Endothelial cell of umbilical vein (primary cell): ENCODE data around the gene BCAR3. TPM values are rescaled to one million over a fixed set of nuclear protein-coding genes. Genes with fewer than 3 reads are reported as not detected.

Source experiments
- BruUV-seq: library from RNA; stranded (reverse); fragments of 400-500 nt; replicated peaks from 2 replicates; lab custom pipeline; 2021; lab: Mats Ljungman, UMichigan
- CTCF ChIA-PET: fragments of 300-600, 350-600 bp; sonication (Branson Sonifier 250); formaldehyde crosslinking; loops from one replicate; lab custom pipeline; 2021; ENCODE audit warnings: antibody characterized with exemption, inconsistent platforms; lab: Charles Lee
- POLR2A ChIA-PET: fragments of 300-600, 350-600 bp; sonication (Branson Sonifier 250); formaldehyde crosslinking; loops from one replicate; lab custom pipeline; 2021; ENCODE audit warnings: antibody characterized with exemption, inconsistent platforms; lab: Charles Lee
- DNase-seq: peaks from one replicate; pipeline ENCODE4 v3.0.0-alpha.2; 2011; ENCODE audit warnings: low read depth, low spot score
- FAIRE-seq: peaks from 2 replicates; lab custom pipeline; 2011; peaks lifted over from hg19 to GRCh38; lab: Jason Lieb, UNC
- H2AFZ ChIP-seq: 2 replicates; pipeline ENCODE4 v1.6.0; 2012; ENCODE audit warnings: low read depth, low read length, control low read depth, inconsistent platforms
- H3K27ac ChIP-seq: 2 replicates; pipeline ENCODE4 v1.5.1; 2011; ENCODE audit warnings: low read depth, mild to moderate bottlenecking, control low read depth, low read length, moderate library complexity; ENCODE audit not compliant: insufficient read depth
- H3K27me3 ChIP-seq, 2 experiments: 2 replicates each; pipeline versions ENCODE4 v1.6.0 to v1.6.1; 2011; ENCODE audit warnings: low read length in 2 of 2, mixed read lengths in 1 of 2; ENCODE audit not compliant: control insufficient read depth in 2 of 2, insufficient read depth in 2 of 2
- H3K36me3 ChIP-seq, 2 experiments: 2 replicates in 1 of 2; 3 replicates in 1 of 2; pipeline ENCODE4 v1.5.1; 2011; ENCODE audit warnings: low read length in 2 of 2, mild to moderate bottlenecking in 1 of 2, moderate library complexity in 1 of 2; ENCODE audit not compliant: control insufficient read depth in 2 of 2, insufficient read depth in 2 of 2; ENCODE audit errors: extremely low read depth in 1 of 2
- H3K4me1 ChIP-seq: 3 replicates; pipeline ENCODE4 v1.5.1; 2011; ENCODE audit warnings: mild to moderate bottlenecking, low read length; ENCODE audit not compliant: control insufficient read depth, insufficient read depth; ENCODE audit errors: extremely low read depth
- H3K4me2 ChIP-seq: 2 replicates; pipeline ENCODE4 v1.6.1; 2011; ENCODE audit warnings: low read length, control low read depth, mixed read lengths; ENCODE audit not compliant: insufficient read depth
- H3K4me3 ChIP-seq, 3 experiments: fragments of 200-600 bp in 1 of 3; sonication (generic), shearing (Covaris generic) in 1 of 3; replicated peaks in 1 of 3; 2 replicates each; pipeline ENCODE4 v1.5.1; 2011 to 2016; ENCODE audit warnings: control low read depth in 3 of 3, low read length in 3 of 3, mild to moderate bottlenecking in 2 of 3, inconsistent platforms in 1 of 3, low read depth in 1 of 3, moderate library complexity in 1 of 3; ENCODE audit not compliant: insufficient read depth in 1 of 3
- H3K79me2 ChIP-seq: 2 replicates; pipeline ENCODE4 v1.6.0; 2012; ENCODE audit warnings: low read length, inconsistent platforms; ENCODE audit not compliant: control insufficient read depth, insufficient read depth
- H3K9ac ChIP-seq: replicated peaks from 2 replicates; pipeline ENCODE3; 2011; ENCODE audit warnings: low read length, control low read depth; ENCODE audit not compliant: insufficient read depth; ENCODE audit errors: extremely low read depth
- H3K9me1 ChIP-seq: replicated peaks from 3 replicates; pipeline ENCODE4 v1.6.0; 2011; ENCODE audit warnings: mild to moderate bottlenecking, low read length; ENCODE audit not compliant: control insufficient read depth, insufficient read depth; ENCODE audit errors: extremely low read depth
- H3K9me3 ChIP-seq: replicated peaks from 2 replicates; pipeline ENCODE4 v1.5.1; 2012; ENCODE audit warnings: low read length, inconsistent platforms; ENCODE audit not compliant: control insufficient read depth, insufficient read depth
- H4K20me1 ChIP-seq: replicated peaks from 2 replicates; pipeline ENCODE3; 2011; ENCODE audit warnings: mild to moderate bottlenecking, low read length; ENCODE audit not compliant: control insufficient read depth, insufficient read depth; ENCODE audit errors: extremely low read depth
- CTCF ChIP-seq, 2 donors: IDR thresholded peaks; 1 replicate in 1 of 2; 2 replicates in 1 of 2; pipeline ENCODE4 v1.5.1; 2011; ENCODE audit warnings: low read length in 2 of 2, mild to moderate bottlenecking in 2 of 2, moderate library complexity in 2 of 2, control low read depth in 1 of 2, inconsistent platforms in 1 of 2, low read depth in 1 of 2; ENCODE audit not compliant: insufficient read depth in 1 of 2; ENCODE audit errors: extremely low read depth in 1 of 2
- EZH2 ChIP-seq: IDR thresholded peaks from 2 replicates; pipeline ENCODE4 v1.6.1; 2012; ENCODE audit warnings: borderline replicate concordance, low read depth, mild to moderate bottlenecking, moderate library complexity, low read length, inconsistent platforms; ENCODE audit not compliant: severe bottlenecking
- GATA2 ChIP-seq: IDR thresholded peaks from 2 replicates; pipeline ENCODE4 v1.7.0; 2011; ENCODE audit warnings: low read depth, mild to moderate bottlenecking, moderate library complexity, mixed read lengths, low read length; ENCODE audit not compliant: insufficient read length, insufficient read depth
- JUN ChIP-seq: IDR thresholded peaks from 2 replicates; pipeline ENCODE4 v1.6.1; 2011; ENCODE audit warnings: borderline replicate concordance, low read depth; ENCODE audit not compliant: insufficient read length, insufficient read depth
- dilution Hi-C: fragments of 300-500 bp; cut with MboI; formaldehyde crosslinking; loops from one replicate; pipeline ENCODE4 v1.15.0; 2019; ENCODE audit warnings: low sequenced_read_pairs; ENCODE audit not compliant: extremely low pct_ligation_motif_present
- intact Hi-C: fragments of 100-400 bp; cut with micrococcal nuclease; formaldehyde crosslinking; loops from one replicate; pipeline ENCODE4 v1.10.0; 2022
- polyA plus RNA-seq, 4 experiments: library from polyadenylated mRNA; depleted of rRNA in 3 of 4; stranded (reverse) in 3 of 4; unstranded in 1 of 4; fragments of >200 nt; gene quantifications; 2 replicates each; pipeline versions ENCODE4 v1.2.1 to v1.2.3, GENCODE V29; 2011 to 2012; ENCODE audit warnings: missing spikeins in 1 of 4
- total RNA-seq: library from RNA; stranded (reverse); gene quantifications from 2 replicates; pipeline ENCODE4 v1.2.3, GENCODE V29; 2021
- TF ChIP-seq, protein P1 (sequence below): IDR thresholded peaks from 2 replicates; pipeline ENCODE4 v1.6.1; 2011; ENCODE audit not compliant: insufficient read depth, insufficient read length

The BCAR3 gene
- total and polyA plus RNA-seq, 2 donors (not counting 3 experiments of a cell fraction or from before 2014, with no cell fraction given): 17.5 to 32.9 TPM

- intact Hi-C loops (no loop called here), dilution Hi-C loops (no loop called here)
- ChIA-PET CTCF (interaction anchor here (1.1 to 1.4 kb wide), 2 partner anchors 10 to 161 kb away, joined by 3 read pairs; no protein-coding TSS in a partner anchor), POLR2A (no interaction called here)
- H4K20me1 ChIP-seq: no peaks in the 10 kb centered on the region
- no peak for DNase-seq
- no peak for FAIRE-seq
- no peak overlapping the region for H3K4me3 ChIP-seq
- no peaks in the 10 kb centered on the region for H3K9me3 ChIP-seq
- H3K4me2 ChIP-seq: no peak overlapping the region
- H3K9me1 ChIP-seq: no peaks in the 10 kb centered on the region
- peaks cover 97% of the 10 kb centered on the region for H3K79me2 ChIP-seq
- BruUV-seq: no TSS peak
- no peaks in the 10 kb centered on the region for H3K27me3 ChIP-seq
- no peaks in the 10 kb centered on the region for H3K36me3 ChIP-seq
- H3K4me1 ChIP-seq: peaks cover 3% of the 10 kb centered on the region
- TF ChIP-seq GATA2 (no peak), JUN (no peak), CTCF (IDR thresholded peaks at IDR 0.05; ENCODE audit: extremely low read depth in 1 of 2, insufficient read depth in 1 of 2, low read depth in 1 of 2, low read length in 2 of 2) (no peak), EZH2 (no peak)
- TF ChIP-seq, protein P1, sequence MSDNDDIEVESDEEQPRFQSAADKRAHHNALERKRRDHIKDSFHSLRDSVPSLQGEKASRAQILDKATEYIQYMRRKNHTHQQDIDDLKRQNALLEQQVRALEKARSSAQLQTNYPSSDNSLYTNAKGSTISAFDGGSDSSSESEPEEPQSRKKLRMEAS: no peak
- H3K27ac ChIP-seq: no peak overlapping the region
- H2AFZ ChIP-seq: no peak overlapping the region
- no peak overlapping the region for H3K9ac ChIP-seq
These were observed 83.9 kb downstream of the BCAR3 start for GRCh38 chr1:93597709-93598108.
